Activated CD8-positive, alpha-beta memory T cell treated with anti-CD3 and anti-CD28 coated beads for 24 hours (primary cell): ENCODE measurements around the gene IAH1.

Experiments used
- DNase-seq: peaks from one replicate; pipeline ENCODE4 v3.0.0-alpha.2; 2020

The IAH1 gene

GRCh38 chr2:9535177-9535576, 60.8 kb downstream of the IAH1 start:
- no peak for DNase-seq

GRCh38 chr2:9536504-9536903, 62.2 kb downstream of the IAH1 start:
- DNase-seq: no peak

GRCh38 chr2:9538000-9538507, 63.7 kb downstream of the IAH1 start:
- DNase-seq: no peak
